Stimulated activated CD8-positive, alpha-beta memory T cell treated with anti-CD3 and anti-CD28 coated beads, Interleukin-15, amount 100 ng/mL, for 48 hours (primary cell): ENCODE data around the gene TTC23.

Experiments
- DNase-seq, 2 donors: peaks; one replicate each; pipeline ENCODE4 v3.0.0-alpha.2; 2020; ENCODE audit warnings: low read depth in 2 of 2

Gene TTC23

GRCh38 chr15:99165020-99165790, 84.2 kb downstream of the TTC23 start:
- DNase-seq: no peak

- no peak for DNase-seq
These were observed 85.3 kb downstream of the TTC23 start for GRCh38 chr15:99164119-99164518.

GRCh38 chr15:99163271-99164062, 85.9 kb downstream of the TTC23 start:
- DNase-seq: no peak

- no peak for DNase-seq
These were observed 90.6 kb downstream of the TTC23 start for GRCh38 chr15:99158626-99159412.

GRCh38 chr15:99157456-99157855, 91.9 kb downstream of the TTC23 start:
- DNase-seq: no peak

- no peak for DNase-seq
These were observed 93.4 kb downstream of the TTC23 start for GRCh38 chr15:99155961-99156443.

- no peak for DNase-seq
These were observed 95.1 kb downstream of the TTC23 start for GRCh38 chr15:99154271-99154670.

- no peak for DNase-seq
These were observed 96.3 kb downstream of the TTC23 start for GRCh38 chr15:99153026-99153535.

GRCh38 chr15:99151156-99151555, 98.2 kb downstream of the TTC23 start:
- no peak for DNase-seq

GRCh38 chr15:99149366-99149765, 100.0 kb downstream of the TTC23 start:
- no peak for DNase-seq

- no peak for DNase-seq
These were observed 100.5 kb downstream of the TTC23 start for GRCh38 chr15:99148851-99149276.

GRCh38 chr15:99146661-99147060, 102.7 kb downstream of the TTC23 start:
- no peak for DNase-seq

GRCh38 chr15:99145778-99146177, 103.6 kb downstream of the TTC23 start:
- DNase-seq: no peak

- DNase-seq: no peak
These were observed 104.4 kb downstream of the TTC23 start for GRCh38 chr15:99145005-99145404.

GRCh38 chr15:99143655-99144610, 105.4 kb downstream of the TTC23 start:
- DNase-seq: no peak

GRCh38 chr15:99143242-99143641, 106.1 kb downstream of the TTC23 start:
- DNase-seq: no peak

- no peak for DNase-seq
These were observed 106.8 kb downstream of the TTC23 start for GRCh38 chr15:99142562-99142961.

GRCh38 chr15:99141943-99142342, 107.4 kb downstream of the TTC23 start:
- no peak for DNase-seq

- DNase-seq: no peak
These were observed 108.8 kb downstream of the TTC23 start for GRCh38 chr15:99140590-99140989.

- DNase-seq: no peak
These were observed 110.1 kb downstream of the TTC23 start for GRCh38 chr15:99139276-99139675.

GRCh38 chr15:99138491-99138982, 110.8 kb downstream of the TTC23 start:
- no peak for DNase-seq
